Motor neuron (in vitro differentiated cells): ENCODE results near the gene SNX10. TPM values are rescaled to one million over a fixed set of nuclear protein-coding genes. Genes with fewer than 3 reads are reported as not detected.
A peak's percentile ranks its signal among the peaks of the same experiment; 100 is the strongest.
"Not testable (repeated sequence)": the region's sequence is repeated elsewhere in the genome, so short reads cannot be mapped to it uniquely, and the experiment has no call there.

ENCODE experiments used
- ATAC-seq, 8 experiments: fragments of 200-7000 bp; cut with Tn5 transposase; replicated peaks in 6 of 8; 2 replicates each; pipeline ENCODE4 v1.8.0; 2021; ENCODE audit warnings: mild to moderate bottlenecking in 8 of 8, moderate library complexity in 8 of 8
- H3K27ac ChIP-seq, 2 donors: fragments of 250-450 bp; sonication (Bioruptor Pico); 2 replicates each; pipeline ENCODE4 v1.9.0; 2021; ENCODE audit warnings: antibody characterized with exemption in 2 of 2, mild to moderate bottlenecking in 2 of 2, moderate library complexity in 1 of 2
- H3K4me1 ChIP-seq, 2 donors: fragments of 250-450 bp; sonication (Bioruptor Pico); replicated peaks in 1 of 2; 2 replicates each; pipeline ENCODE4 v1.6.1; 2021; ENCODE audit warnings: antibody characterized with exemption in 2 of 2, mild to moderate bottlenecking in 2 of 2, moderate library complexity in 1 of 2
- H3K4me3 ChIP-seq, 5 donors: fragments of 250-450 bp; sonication (Bioruptor Pico); 2 replicates each; pipeline ENCODE4 v1.9.0; 2021; ENCODE audit warnings: antibody characterized with exemption in 5 of 5, mild to moderate bottlenecking in 5 of 5, moderate library complexity in 4 of 5
- WGBS, 10 experiments: fragments of 450-650 bp; shearing (Covaris generic); methylation state at CpG; one replicate each; pipeline ENCODE4 v1.0.0; 2022; 5-methylcytosine and 5-hydroxymethylcytosine counted together
- in situ Hi-C, 9 experiments: fragments of 400-800 bp; cut with MboI; loops; one replicate each; pipeline ENCODE4 v1.15.0; 2021; ENCODE audit warnings: low sequenced_read_pairs in 9 of 9, low pct_unique_long_range_greater_than_20kb in 2 of 9; ENCODE audit not compliant: unreplicated experiment in 9 of 9
- total RNA-seq, 8 experiments: library from RNA; unstranded; fragments of 300-600 nt; gene quantifications; 2 replicates each; pipeline versions ENCODE4 v1.2.3 to v1.2.4, GENCODE V29; 2022

Gene SNX10
- total RNA-seq, 8 experiments from 2014 or later: 0.87 to 37.4 (median 17.5) TPM

DNA sequence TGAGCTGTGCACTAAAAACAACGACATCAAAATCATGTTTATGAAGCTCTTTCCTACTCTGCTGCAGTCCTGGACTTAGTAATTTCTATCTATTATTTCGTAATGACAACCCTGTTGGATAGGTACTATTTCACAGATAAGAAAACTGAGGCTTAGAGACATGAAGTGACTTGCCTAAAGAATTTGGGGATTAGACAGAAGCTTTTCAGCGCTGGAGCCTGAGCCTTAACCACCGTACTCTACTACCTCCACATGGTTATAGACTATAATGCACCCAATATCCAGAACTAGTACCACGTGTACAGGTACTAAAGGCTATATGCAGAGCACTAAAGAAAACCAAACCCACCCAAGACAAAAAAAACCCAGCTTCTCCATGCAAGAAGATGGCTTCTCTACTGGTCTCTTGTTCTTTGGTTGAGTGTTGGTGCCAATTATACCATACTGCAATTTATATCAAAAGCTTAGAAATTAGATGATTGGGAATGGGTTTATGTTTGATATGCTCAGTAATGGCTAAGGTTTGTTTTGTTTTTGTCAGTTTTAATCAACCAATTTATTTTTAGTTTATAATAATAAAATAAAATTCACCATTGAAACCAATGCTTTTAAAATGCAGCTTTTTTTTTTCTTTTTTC, 6.5 kb upstream of the SNX10 start:
- Histone ChIP-seq H3K4me3 (no peak overlapping the region), H3K27ac (no peak overlapping the region), H3K4me1 (no peaks in the 10 kb centered on the region)
- WGBS, 10 experiments: 32 to 90% (median 66%) methylated on average over 2 to 5 of the region's 5 CpGs; no CpG with 5 or more reads in 2 of the 10 experiments
- in situ Hi-C loops: no loop called here
- peak in 3 of 8 experiments; percentile 54 to 67 (median 65) for ATAC-seq

DNA sequence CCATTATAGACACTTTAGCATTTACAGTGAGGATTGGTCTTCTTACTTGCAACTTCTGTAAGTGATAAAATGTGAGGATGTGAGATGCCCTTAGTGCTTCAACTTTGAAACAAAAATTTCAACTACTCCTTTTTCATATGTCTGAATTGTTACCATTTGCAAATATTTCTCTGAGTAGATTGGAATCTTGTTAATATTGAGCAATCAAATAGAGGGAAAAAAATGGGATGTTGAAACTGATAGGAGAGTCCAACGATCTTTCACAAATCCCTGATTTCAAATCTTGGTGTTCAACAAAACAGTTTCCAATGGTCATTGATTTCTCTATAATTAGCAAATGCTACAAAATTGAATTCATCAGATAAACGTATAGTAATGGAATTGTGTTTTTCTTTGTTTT, 5.5 kb upstream of the SNX10 start:
- Histone ChIP-seq H3K4me1 (no peaks in the 10 kb centered on the region), H3K4me3 (no peak overlapping the region), H3K27ac (no peak overlapping the region)
- ATAC-seq: no peak
- in situ Hi-C loops: no loop called here
- 44 to 100% (median 89%) methylated on average over 1 to 2 of the region's 2 CpGs for WGBS, 10 experiments

DNA sequence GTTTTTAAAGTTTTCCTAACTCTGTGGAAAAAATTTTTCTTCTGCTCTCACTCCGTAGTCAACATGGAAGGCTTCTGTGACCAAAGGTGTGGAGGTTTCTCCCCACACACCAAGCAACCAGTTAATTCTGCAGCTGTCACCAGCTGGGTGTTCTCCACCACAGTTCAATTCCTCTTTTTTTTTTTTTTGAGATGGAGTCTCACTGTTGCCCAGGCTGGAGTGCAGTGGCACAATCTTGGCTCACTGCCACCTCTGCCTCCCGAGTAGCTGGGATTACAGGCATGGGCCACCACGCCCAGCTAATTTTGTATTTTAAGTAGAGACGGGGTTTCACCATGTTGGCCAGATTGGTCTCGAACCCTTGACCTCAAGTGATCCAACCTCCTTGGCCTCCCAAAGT, 3.5 kb upstream of the SNX10 start:
- ATAC-seq, H3K4me3 ChIP-seq, in situ Hi-C loops, H3K27ac ChIP-seq, H3K4me1 ChIP-seq: not testable (repeated sequence)
- 25 to 100% (median 85%) methylated on average over 1 to 5 of the region's 5 CpGs; no CpG with 5 or more reads in 2 of the 10 experiments for WGBS, 10 experiments

DNA sequence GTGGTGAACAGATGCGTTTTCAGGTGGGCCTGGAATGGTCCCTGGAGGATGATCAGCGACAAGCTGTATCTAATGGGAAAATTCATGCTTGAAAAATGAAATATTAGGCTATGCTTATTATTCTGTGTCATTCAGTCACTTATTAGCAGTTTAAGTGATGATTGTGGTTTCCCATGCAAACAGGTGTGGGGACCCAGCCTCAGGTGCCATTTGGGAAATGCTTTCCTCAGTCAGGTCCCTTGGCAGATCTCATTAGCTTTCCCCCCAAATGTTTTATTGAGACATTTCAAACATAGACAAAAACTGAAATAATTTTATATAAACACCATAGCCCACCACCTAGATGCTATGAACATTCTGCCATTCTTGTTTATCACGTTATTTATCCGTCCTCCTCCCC, 411 bp upstream of the SNX10 start:
- no peak for ATAC-seq
- H3K4me1 ChIP-seq: peaks cover 3% of the 10 kb centered on the region in 2 donors
- 0 to 100% (median 54%) methylated on average over 1 to 4 of the region's 4 CpGs; no CpG with 5 or more reads in 1 of the 10 experiments for WGBS, 10 experiments
- in situ Hi-C loops: no loop called here
- peak overlapping the region; percentile 51 to 76 (median 66) for H3K4me3 ChIP-seq
- no peak overlapping the region for H3K27ac ChIP-seq

DNA sequence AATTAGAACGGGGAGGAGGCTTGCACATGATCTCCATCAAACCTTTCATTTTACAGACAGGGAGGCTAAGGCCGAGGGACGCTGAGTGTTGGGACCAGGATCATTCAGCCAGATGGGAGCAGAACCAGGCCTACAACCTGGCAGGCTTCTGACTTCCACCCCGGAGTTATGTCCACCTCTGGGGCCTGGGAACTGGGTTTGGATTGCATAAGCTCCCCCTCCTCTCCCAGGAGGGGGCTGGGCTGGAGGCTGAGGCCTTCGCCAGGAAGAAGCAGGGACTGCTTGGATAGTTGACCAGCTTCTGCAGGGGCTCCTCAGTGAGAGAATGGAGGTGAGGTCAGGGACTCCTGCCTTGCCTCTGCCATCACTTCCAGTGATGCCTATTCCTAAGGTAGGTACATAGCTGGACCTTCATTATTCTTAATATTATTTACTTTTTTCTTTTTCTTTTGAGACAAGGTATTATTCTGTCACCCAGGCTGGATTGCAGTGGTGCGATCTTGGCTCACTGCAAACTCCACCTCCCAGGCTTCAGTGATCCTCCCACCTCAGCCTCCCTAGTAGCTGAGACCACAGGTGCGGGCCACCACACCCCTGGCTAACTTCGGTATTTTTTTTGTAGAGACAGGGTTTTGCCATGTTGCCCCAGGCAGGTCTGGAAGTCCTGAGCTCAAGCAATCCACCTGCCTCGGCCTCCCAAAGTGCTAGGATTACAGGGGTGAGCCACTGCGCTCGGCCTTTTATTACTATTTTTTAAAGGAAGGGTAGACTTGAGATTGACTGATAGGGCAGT, 1.3 kb downstream of the SNX10 start:
- WGBS, 10 experiments: 79 to 100% (median 85%) methylated on average over 1 to 8 of the region's 11 CpGs; no CpG with 5 or more reads in 1 of the 10 experiments
- peaks cover 3% of the 10 kb centered on the region in 2 donors for H3K4me1 ChIP-seq
- peak in 5 of 8 experiments; percentile 24 to 47 (median 32) for ATAC-seq
- peak overlapping the region; percentile 51 to 76 (median 66) for H3K4me3 ChIP-seq
- in situ Hi-C loops: no loop called here
- no peak overlapping the region for H3K27ac ChIP-seq

DNA sequence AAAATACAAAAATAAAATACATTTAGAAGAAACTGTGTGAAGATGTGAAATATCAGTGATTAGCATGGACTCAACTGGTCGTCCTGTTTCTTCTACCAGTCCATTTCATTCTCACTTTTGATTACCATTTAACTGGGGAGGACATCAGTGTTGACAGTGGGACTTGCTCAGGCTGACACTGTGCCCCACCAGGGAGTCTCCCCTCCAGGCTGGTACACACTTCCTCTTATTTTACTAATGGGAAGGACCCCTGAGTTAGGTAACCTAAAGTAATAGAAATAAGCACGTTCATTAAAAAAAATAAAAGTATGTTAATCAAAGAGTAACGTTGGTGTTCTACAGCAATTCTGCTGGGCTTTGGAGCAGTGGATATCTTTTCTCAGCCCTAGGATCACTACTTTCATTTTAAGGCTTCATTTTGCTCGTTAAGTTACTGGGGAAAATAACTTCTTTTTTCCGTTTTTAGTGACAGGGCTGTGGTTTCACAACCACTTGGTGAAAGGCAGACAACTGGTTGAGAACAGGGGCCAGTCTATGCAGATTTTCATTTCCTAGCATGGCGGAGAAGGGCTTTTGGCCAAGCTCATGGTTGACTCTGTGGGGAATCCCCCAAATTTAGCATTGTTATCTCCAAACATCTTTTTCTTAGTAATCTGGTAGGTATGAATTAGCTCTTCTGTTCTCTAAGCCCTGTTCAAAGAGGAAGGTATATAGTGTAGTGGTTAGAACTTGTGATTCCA, 2.1 kb downstream of the SNX10 start:
- H3K4me1 ChIP-seq: peaks cover 3% of the 10 kb centered on the region in 2 donors
- no peak overlapping the region for H3K27ac ChIP-seq
- in situ Hi-C loops: no loop called here
- 34 to 100% (median 80%) methylated on average over 1 to 6 of the region's 6 CpGs; no CpG with 5 or more reads in 1 of the 10 experiments for WGBS, 10 experiments
- no peak for ATAC-seq
- H3K4me3 ChIP-seq: no peak overlapping the region

DNA sequence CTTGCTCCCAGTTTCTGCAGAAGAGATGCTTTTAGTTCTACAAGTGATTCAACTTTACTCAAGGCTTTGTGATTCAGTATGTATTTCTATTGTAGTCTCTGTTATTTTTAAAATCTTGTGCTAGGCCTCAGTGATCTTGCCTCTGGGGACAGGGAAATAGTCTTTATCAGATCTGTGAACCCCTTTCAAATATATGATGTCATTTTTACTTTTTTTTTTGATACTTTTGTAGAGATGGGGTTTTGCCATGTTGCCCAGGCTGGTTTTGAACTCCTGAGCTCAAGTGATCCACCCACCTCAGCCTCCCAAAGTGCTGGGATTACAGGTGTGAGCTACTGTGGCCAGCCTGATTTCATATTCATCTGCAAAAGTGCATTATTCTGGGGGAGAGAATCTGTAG, 3.4 kb downstream of the SNX10 start:
- no peak for ATAC-seq
- Histone ChIP-seq H3K4me3 (no peak overlapping the region), H3K4me1 (peaks cover 3% of the 10 kb centered on the region in 2 donors), H3K27ac (no peak overlapping the region)
- in situ Hi-C loops: no loop called here

DNA sequence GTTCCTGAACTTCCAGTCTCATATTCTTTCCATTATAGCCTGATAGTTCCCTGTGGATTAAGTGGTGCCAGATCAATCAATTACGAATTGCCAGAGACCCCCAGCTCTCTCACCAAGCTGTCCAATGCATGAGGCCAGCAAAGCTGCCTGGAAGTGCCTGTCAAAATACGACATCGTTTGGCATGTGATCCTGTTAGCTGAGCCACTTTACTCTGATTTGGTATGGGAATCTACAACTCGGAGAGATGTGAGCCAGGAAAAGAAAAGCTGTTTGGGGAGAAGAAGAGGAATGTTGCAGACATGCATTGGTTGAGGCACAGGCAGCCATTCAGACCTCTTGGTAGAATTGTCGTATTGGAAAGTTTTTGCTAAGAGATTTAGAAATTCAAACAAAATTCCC, 3.9 kb downstream of the SNX10 start:
- H3K27ac ChIP-seq: no peak overlapping the region
- in situ Hi-C loops: no loop called here
- no peak overlapping the region for H3K4me3 ChIP-seq
- WGBS, 10 experiments: 18 to 100% (median 88%) methylated on average over 1 to 5 of the region's 5 CpGs; no CpG with 5 or more reads in 3 of the 10 experiments
- no peak for ATAC-seq
- H3K4me1 ChIP-seq: peaks cover 3% of the 10 kb centered on the region in 2 donors

DNA sequence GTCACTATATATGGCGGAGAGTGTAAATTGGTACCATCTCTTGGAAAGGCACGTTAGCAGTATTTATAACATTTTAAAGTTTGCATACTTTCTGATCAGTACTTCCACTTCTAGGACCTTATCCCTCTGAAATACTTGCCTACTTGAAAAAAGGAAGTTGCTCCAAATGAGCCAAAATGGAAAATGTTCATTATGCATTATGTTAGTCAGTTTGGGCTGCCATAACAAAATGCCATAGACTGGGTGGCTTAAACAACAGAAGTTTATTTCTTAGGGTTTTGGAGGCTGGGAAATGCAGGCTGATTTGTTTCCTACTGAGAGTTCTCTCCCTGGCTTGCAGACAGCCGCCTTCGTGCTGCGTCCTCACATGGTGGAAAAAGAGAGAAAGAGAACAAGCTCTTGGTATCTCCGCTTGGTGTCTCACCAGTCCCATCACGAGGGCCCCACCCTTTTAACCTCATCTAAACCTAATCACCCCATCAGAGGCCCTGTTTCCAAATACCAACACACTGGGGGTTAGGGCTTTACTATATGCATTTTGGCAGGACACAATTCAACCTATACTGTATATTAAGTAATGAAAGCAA, 6.9 kb downstream of the SNX10 start:
- no peak for ATAC-seq
- Histone ChIP-seq H3K27ac (no peak overlapping the region), H3K4me1 (no peaks in the 10 kb centered on the region), H3K4me3 (no peak overlapping the region)
- in situ Hi-C loops: no loop called here
- 42 to 100% (median 84%) methylated on average over 1 to 7 of the region's 7 CpGs for WGBS, 10 experiments

DNA sequence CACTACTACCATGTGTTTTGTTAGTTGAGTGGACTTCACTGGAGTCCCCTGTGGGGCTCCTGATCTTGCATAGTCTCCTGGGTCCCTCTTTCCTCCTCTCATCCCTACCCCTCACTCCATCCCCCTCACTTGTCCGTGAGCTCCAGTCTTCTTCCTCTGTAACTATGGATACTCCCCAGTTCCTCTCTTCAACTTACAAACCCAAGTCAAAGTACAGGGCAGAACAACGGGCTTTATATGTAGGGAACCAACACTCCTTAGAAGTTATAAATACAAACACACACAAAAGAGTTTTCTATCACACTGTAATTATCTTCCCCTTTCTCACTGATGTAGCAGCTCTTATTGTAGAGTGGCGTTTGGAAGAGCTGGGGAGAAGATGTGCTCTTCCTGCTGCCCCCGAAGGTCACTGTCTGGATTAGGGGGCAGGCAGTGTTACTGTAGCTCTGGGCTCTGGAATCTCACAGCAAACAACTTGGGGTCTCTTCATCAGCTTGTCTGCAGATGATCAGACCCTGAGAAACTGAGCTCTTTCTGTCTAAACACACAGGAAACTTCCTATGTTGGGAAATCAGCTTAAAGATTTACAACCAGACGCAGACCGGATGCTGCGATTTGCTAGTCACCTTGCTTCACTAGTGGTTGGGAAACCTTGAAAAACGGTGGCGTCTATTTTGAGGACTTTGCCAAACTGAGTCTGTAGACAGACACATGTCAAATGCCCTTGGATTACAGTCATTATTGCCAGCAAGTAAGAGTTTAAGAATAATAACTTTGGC, 13.6 kb downstream of the SNX10 start:
- 45 to 100% (median 92%) methylated on average over 1 to 9 of the region's 9 CpGs; no CpG with 5 or more reads in 1 of the 10 experiments for WGBS, 10 experiments
- no peak overlapping the region for H3K4me3 ChIP-seq
- in situ Hi-C loops: no loop called here
- H3K4me1 ChIP-seq: no peaks in the 10 kb centered on the region
- ATAC-seq: no peak
- H3K27ac ChIP-seq: no peak overlapping the region

DNA sequence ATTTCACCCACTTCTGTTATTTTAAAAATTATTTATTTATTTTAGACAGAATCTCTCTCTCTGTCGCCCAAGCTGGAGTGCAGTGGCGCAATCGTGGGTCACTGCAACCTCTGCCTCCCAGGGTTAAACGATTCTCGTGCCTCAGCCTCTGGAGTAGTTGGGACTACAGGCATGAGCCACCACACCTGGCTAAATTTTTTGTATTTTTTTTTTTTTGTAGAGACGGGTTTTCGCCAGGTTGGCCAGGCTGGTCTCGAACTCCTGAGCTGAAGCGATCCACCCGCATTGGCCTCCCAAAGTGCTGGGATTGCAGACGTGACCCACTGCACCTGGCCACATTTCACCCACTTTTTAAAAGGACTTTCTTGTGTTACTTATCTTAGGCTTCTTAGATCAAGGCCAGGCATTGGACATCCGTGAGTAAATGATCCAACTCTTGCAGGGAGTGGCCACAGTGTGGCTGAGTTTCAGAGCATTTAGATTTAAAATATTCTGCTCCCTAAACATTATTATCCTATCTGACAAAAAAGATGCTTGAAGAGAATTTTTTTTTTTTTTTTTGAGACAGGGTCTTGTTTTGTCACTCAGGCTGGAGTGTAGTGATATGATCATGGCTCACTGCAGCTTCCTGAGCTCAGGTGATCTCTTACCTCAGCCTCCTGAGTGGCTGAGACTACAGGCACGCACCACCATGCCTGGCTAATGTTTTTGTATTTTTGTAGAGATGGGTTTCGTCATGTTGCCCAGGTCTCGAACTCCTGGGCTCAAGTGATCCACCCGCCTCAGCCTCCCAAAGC, 14.4 kb downstream of the SNX10 start:
- H3K4me3 ChIP-seq: no peak overlapping the region
- in situ Hi-C loops: no loop called here
- H3K27ac ChIP-seq: no peak overlapping the region
- no peak for ATAC-seq
- H3K4me1 ChIP-seq: no peaks in the 10 kb centered on the region
- WGBS, 10 experiments: 73 to 100% (median 94%) methylated on average over 1 to 12 of the region's 16 CpGs; no CpG with 5 or more reads in 1 of the 10 experiments

DNA sequence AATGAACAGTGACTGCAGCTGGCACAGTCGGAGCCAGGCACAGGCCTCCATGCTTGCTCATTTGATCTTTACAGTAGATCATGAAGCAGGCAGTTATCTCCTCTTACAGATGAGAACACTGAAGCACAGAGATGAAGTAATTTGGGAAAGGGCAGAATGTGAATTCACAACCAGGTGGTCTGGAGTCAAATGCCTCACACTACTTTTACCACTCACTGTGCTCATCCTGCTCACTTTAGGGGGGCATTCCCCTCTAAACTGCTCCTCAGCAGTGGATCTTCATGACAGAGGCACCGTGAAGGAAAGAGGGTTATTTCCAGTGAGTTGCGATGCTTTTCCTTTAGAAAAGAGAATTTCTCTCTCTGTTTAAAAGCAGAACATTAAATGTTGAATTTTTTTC, 15.1 kb downstream of the SNX10 start:
- WGBS, 10 experiments: 17 to 86% (median 71%) methylated on average over 1 to 2 of the region's 3 CpGs; no CpG with 5 or more reads in 5 of the 10 experiments
- H3K4me3 ChIP-seq: no peak overlapping the region
- ATAC-seq: no peak
- H3K4me1 ChIP-seq: no peaks in the 10 kb centered on the region
- in situ Hi-C loops: no loop called here
- no peak overlapping the region for H3K27ac ChIP-seq
